B cell (primary cell): Measurements from ENCODE around the gene TLX1. TPM values are rescaled to one million over a fixed set of nuclear protein-coding genes. Genes with fewer than 3 reads are reported as not detected.

Source experiments
- ATAC-seq: fragments of 200-7000 bp; cut with Tn5 transposase; one replicate; pipeline ENCODE4 v1.10.0; 2021; ENCODE audit warnings: low read depth, mild to moderate bottlenecking, moderate number of reproducible peaks, moderate library complexity
- CTCF ChIA-PET: fragments of 350-600 bp; sonication (Branson Sonifier 250); formaldehyde crosslinking; loops from one replicate; lab custom pipeline; 2021; ENCODE audit warnings: antibody characterized with exemption, inconsistent platforms; lab: Charles Lee
- POLR2A ChIA-PET: fragments of 350-600 bp; sonication (Branson Sonifier 250); formaldehyde crosslinking; loops from one replicate; lab custom pipeline; 2021; ENCODE audit warnings: antibody characterized with exemption; lab: Charles Lee
- DNase-seq: peaks from one replicate; pipeline ENCODE4 v3.0.0; 2013
- H2AFZ ChIP-seq: 2 replicates; pipeline ENCODE4 v1.6.1; 2012; ENCODE audit warnings: mild to moderate bottlenecking, low read depth, low read length; ENCODE audit not compliant: insufficient read depth, poor library complexity, severe bottlenecking
- H3K27ac ChIP-seq, 2 donors: 1 replicate in 1 of 2; 2 replicates in 1 of 2; pipeline ENCODE4 v1.5.1; 2012 to 2013; ENCODE audit warnings: low read length in 2 of 2, mild to moderate bottlenecking in 2 of 2, moderate library complexity in 1 of 2
- H3K27me3 ChIP-seq, 4 experiments: fragments of 200-600 bp in 1 of 4; sonication (generic) in 1 of 4; replicated peaks in 1 of 4; 1 replicate in 2 of 4; 2 replicates in 2 of 4; pipeline versions ENCODE4 v1.6.1 to v1.7.0; 2013 to 2016; ENCODE audit warnings: low read length in 3 of 4, mild to moderate bottlenecking in 2 of 4, mixed read lengths in 1 of 4, moderate library complexity in 1 of 4; ENCODE audit not compliant: insufficient read depth in 4 of 4, control insufficient read depth in 3 of 4; ENCODE audit errors: control extremely low read depth in 1 of 4
- H3K36me3 ChIP-seq, 2 experiments: replicated peaks in 1 of 2; 1 replicate in 1 of 2; 2 replicates in 1 of 2; pipeline versions ENCODE4 v1.6.1 to v1.7.1; 2013; ENCODE audit warnings: low read length in 1 of 2; ENCODE audit not compliant: insufficient read depth in 2 of 2, control insufficient read depth in 1 of 2; ENCODE audit errors: control extremely low read depth in 1 of 2, extremely low read depth in 1 of 2
- H3K4me1 ChIP-seq, 2 donors: fragments of 200-600 bp in 1 of 2; sonication (generic) in 1 of 2; 1 replicate in 1 of 2; 2 replicates in 1 of 2; pipeline versions ENCODE4 v1.5.1 to v1.6.1; 2013 to 2017; ENCODE audit warnings: low read length in 2 of 2; ENCODE audit not compliant: control insufficient read depth in 2 of 2, insufficient read depth in 2 of 2
- H3K4me2 ChIP-seq: replicated peaks from 2 replicates; pipeline ENCODE3; 2012; ENCODE audit warnings: mild to moderate bottlenecking, low read depth, low read length; ENCODE audit not compliant: poor library complexity, severe bottlenecking
- H3K4me3 ChIP-seq, 5 experiments: fragments of 200-600 bp in 1 of 5; sonication (generic) in 1 of 5; 1 replicate in 3 of 5; 2 replicates in 2 of 5; pipeline versions ENCODE4 v1.5.1 to v1.7.0; 2011 to 2016; ENCODE audit warnings: low read length in 4 of 5, mild to moderate bottlenecking in 4 of 5, low read depth in 2 of 5, control low read depth in 1 of 5, moderate library complexity in 1 of 5; ENCODE audit not compliant: insufficient read depth in 1 of 5; ENCODE audit errors: control extremely low read depth in 1 of 5, extremely low read depth in 1 of 5
- H3K79me2 ChIP-seq: fragments of 200-600 bp; sonication (generic); one replicate; pipeline ENCODE4 v1.6.0; 2016; ENCODE audit warnings: low read length; ENCODE audit not compliant: control insufficient read depth, insufficient read depth
- H3K9ac ChIP-seq: fragments of 200-600 bp; sonication (generic); 2 replicates; pipeline ENCODE4 v1.6.1; 2017; ENCODE audit warnings: mild to moderate bottlenecking, low read length, moderate library complexity
- H3K9me3 ChIP-seq, 3 donors: one replicate each; pipeline versions ENCODE4 v1.6.1 to v1.7.1; 2013; ENCODE audit warnings: low read length in 2 of 3; ENCODE audit not compliant: control insufficient read depth in 2 of 3, insufficient read depth in 1 of 3; ENCODE audit errors: control extremely low read depth in 1 of 3
- H4K20me1 ChIP-seq: 2 replicates; pipeline ENCODE4 v1.6.0; 2012; ENCODE audit warnings: mild to moderate bottlenecking, low read length; ENCODE audit not compliant: insufficient read depth, control insufficient read depth, poor library complexity, severe bottlenecking
- H3K27ac Mint-ChIP-seq: one replicate; pipeline ENCODE4 v1.8.0; 2021; ENCODE audit warnings: mixed read lengths
- H3K27me3 Mint-ChIP-seq: one replicate; pipeline ENCODE4 v1.8.0; 2021; ENCODE audit warnings: mixed read lengths
- H3K4me1 Mint-ChIP-seq: one replicate; pipeline ENCODE4 v1.8.0; 2021; ENCODE audit warnings: mixed read lengths
- H3K4me3 Mint-ChIP-seq: one replicate; pipeline ENCODE4 v1.8.0; 2021; ENCODE audit warnings: mixed read lengths
- H3K9me3 Mint-ChIP-seq: one replicate; pipeline ENCODE4 v1.8.0; 2022; ENCODE audit warnings: mixed read lengths; ENCODE audit not compliant: insufficient read depth
- EZH2 ChIP-seq: IDR thresholded peaks from 2 replicates; pipeline ENCODE4 v1.6.1; 2012; ENCODE audit warnings: borderline replicate concordance, low read depth, mild to moderate bottlenecking, moderate library complexity, low read length; ENCODE audit not compliant: insufficient read depth, poor library complexity, severe bottlenecking
- WGBS: methylation state at CpG from one replicate; pipeline ENCODE4 v1.1.5; 2013; ENCODE audit warnings: missing lambda C conversion rate; ENCODE audit not compliant: insufficient coverage; 5-methylcytosine and 5-hydroxymethylcytosine counted together
- intact Hi-C: fragments of 100-400 bp; cut with micrococcal nuclease; formaldehyde crosslinking; loops from one replicate; pipeline ENCODE4 v1.10.0; 2022
- polyA plus RNA-seq: library from polyadenylated mRNA; depleted of rRNA; stranded (reverse); fragments of >200 nt; gene quantifications from 2 replicates; pipeline ENCODE4 v1.2.3, GENCODE V29; 2012
- total RNA-seq, 2 donors: library from RNA; stranded (reverse); fragments of 120-200 nt in 1 of 2; gene quantifications; 1 replicate in 1 of 2; 2 replicates in 1 of 2; pipeline versions ENCODE4 v1.2.3 to v1.2.4, GENCODE V29; 2013 to 2022
- TF ChIP-seq, protein P1 (sequence below): fragments of 200-600 bp; IDR thresholded peaks from one replicate; pipeline ENCODE4 v1.8.0; 2022; ENCODE audit warnings: antibody characterized with exemption, mild to moderate bottlenecking

Gene TLX1
- total and polyA plus RNA-seq, 2 donors (not counting 1 experiment from before 2014, with no cell fraction given), result not detected

DNA sequence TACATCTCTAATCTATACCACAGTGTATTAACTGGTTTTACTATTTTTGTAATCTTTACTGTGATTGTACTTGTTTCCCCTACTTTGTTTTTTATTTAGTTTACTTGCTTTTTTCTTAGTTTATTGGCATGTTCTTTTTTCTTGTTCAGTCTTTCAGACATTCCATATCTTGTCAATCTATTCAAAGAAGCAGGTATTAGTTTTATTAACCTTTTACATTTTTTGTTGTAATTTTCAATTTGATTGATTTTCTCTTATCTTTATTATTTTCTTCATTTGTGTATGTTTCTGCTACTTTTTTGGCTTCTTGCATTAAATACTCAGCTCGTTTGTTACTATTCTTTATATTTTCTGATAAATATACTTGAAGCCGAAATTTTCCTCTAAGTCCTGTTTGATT, 41.6 kb downstream of the TLX1 start:
- Histone ChIP-seq H3K79me2 (no peaks in the 10 kb centered on the region), H3K9ac (no peak overlapping the region), H3K27me3 (peaks cover 0 to 32% (median 3%) of the 10 kb centered on the region in 4 experiments), H3K4me2 (no peak overlapping the region), H4K20me1 (no peaks in the 10 kb centered on the region), H3K4me1 (no peaks in the 10 kb centered on the region), H3K36me3 (no peaks in the 10 kb centered on the region), H2AFZ (no peak overlapping the region), H3K9me3 (peaks cover 0 to 22% (median 10%) of the 10 kb centered on the region in 3 donors), H3K4me3 (no peak overlapping the region), H3K27ac (no peak overlapping the region)
- peaks cover 2% of the 10 kb centered on the region for H3K4me1 Mint-ChIP-seq
- ChIA-PET POLR2A (no interaction called here), CTCF (interaction anchor here (1.8 kb wide), 1 partner anchor 11 kb away, joined by 7 read pairs; no protein-coding TSS in a partner anchor)
- intact Hi-C loops, result no loop called here
- DNase-seq (no peak), ATAC-seq (no peak)
- peaks cover 10% of the 10 kb centered on the region for H3K9me3 Mint-ChIP-seq
- WGBS, result no CpG with 5 or more reads among the region's 2 CpGs
- no peak for TF ChIP-seq EZH2
- TF ChIP-seq, protein P1, sequence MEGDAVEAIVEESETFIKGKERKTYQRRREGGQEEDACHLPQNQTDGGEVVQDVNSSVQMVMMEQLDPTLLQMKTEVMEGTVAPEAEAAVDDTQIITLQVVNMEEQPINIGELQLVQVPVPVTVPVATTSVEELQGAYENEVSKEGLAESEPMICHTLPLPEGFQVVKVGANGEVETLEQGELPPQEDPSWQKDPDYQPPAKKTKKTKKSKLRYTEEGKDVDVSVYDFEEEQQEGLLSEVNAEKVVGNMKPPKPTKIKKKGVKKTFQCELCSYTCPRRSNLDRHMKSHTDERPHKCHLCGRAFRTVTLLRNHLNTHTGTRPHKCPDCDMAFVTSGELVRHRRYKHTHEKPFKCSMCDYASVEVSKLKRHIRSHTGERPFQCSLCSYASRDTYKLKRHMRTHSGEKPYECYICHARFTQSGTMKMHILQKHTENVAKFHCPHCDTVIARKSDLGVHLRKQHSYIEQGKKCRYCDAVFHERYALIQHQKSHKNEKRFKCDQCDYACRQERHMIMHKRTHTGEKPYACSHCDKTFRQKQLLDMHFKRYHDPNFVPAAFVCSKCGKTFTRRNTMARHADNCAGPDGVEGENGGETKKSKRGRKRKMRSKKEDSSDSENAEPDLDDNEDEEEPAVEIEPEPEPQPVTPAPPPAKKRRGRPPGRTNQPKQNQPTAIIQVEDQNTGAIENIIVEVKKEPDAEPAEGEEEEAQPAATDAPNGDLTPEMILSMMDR, result no peak
- no peak overlapping the region for H3K27ac Mint-ChIP-seq
- peaks cover 49% of the 10 kb centered on the region for H3K27me3 Mint-ChIP-seq
- no peak overlapping the region for H3K4me3 Mint-ChIP-seq

DNA sequence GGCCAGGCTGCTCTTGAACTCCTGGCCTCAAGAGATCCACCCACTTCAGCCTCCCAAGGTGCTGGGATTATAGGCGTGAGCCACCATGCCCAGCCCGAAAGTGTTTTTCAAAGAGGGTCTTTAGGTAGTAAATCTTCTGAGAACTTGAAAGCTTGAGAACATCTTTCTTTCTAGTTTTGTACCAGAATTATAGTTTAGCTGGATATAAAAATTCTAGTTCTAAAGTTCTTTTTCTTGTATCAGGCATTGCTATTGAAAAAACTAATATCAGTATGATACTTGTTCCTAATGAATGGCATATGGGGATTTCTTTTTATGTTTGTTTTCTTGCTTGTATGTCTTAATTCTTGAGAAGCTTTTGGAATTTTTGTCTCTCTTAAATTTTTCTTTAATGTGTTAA, 43.2 kb downstream of the TLX1 start:
- H3K27me3 ChIP-seq, result peaks cover 0 to 34% (median under 1%) of the 10 kb centered on the region in 4 experiments
- no peak for TF ChIP-seq EZH2
- TF ChIP-seq, protein P1, result no peak
- intact Hi-C loops, result no loop called here
- no peak for ATAC-seq
- no peak overlapping the region for H3K4me3 ChIP-seq
- peaks cover 52% of the 10 kb centered on the region for H3K27me3 Mint-ChIP-seq
- H3K4me2 ChIP-seq, result no peak overlapping the region
- CTCF ChIA-PET, result interaction anchor here (1.2 kb wide), 1 partner anchor 33 kb away, joined by 4 read pairs; no protein-coding TSS in a partner anchor
- peaks cover 2% of the 10 kb centered on the region for H3K4me1 Mint-ChIP-seq
- no peak overlapping the region for H2AFZ ChIP-seq
- H3K79me2 ChIP-seq, result no peaks in the 10 kb centered on the region
- WGBS, result no CpG with 5 or more reads among the region's 2 CpGs
- no peak overlapping the region for H3K9ac ChIP-seq
- peaks cover 0 to 22% (median 10%) of the 10 kb centered on the region in 3 donors for H3K9me3 ChIP-seq
- peaks cover 10% of the 10 kb centered on the region for H3K9me3 Mint-ChIP-seq
- H3K27ac ChIP-seq, result no peak overlapping the region
- H3K36me3 ChIP-seq, result no peaks in the 10 kb centered on the region
- H3K4me3 Mint-ChIP-seq, result no peak overlapping the region
- H3K4me1 ChIP-seq, result no peaks in the 10 kb centered on the region
- POLR2A ChIA-PET, result no interaction called here
- no peak for DNase-seq
- no peak overlapping the region for H3K27ac Mint-ChIP-seq
- H4K20me1 ChIP-seq, result no peaks in the 10 kb centered on the region
